Liver (tissue), 9 donors: Measurements from ENCODE around the gene CACNA1C. TPM values are rescaled to one million over a fixed set of nuclear protein-coding genes. Genes with fewer than 3 reads are reported as not detected.

ENCODE experiments used
- DNase-seq: peaks from one replicate; pipeline ENCODE4 v3.0.0-alpha.2; 2017; ENCODE audit warnings: low spot score
- H3K27ac ChIP-seq, 2 donors: one replicate each; pipeline ENCODE4 v1.7.0; 2013; ENCODE audit warnings: inconsistent platforms in 2 of 2, low read length in 2 of 2, control low read depth in 1 of 2, low read depth in 1 of 2, mild to moderate bottlenecking in 1 of 2
- H3K27me3 ChIP-seq, 4 donors: one replicate each; pipeline versions ENCODE4 v1.6.1 to v1.7.0; 2013; ENCODE audit warnings: low read length in 3 of 4, inconsistent platforms in 1 of 4, mild to moderate bottlenecking in 1 of 4, moderate library complexity in 1 of 4; ENCODE audit not compliant: control insufficient read depth in 4 of 4, insufficient read depth in 4 of 4
- H3K36me3 ChIP-seq, 4 donors: one replicate each; pipeline versions ENCODE4 v1.6.1 to v1.7.0; 2013; ENCODE audit warnings: low read length in 3 of 4, mild to moderate bottlenecking in 3 of 4, low read depth in 1 of 4, moderate library complexity in 1 of 4; ENCODE audit not compliant: control insufficient read depth in 4 of 4, insufficient read depth in 3 of 4
- H3K4me1 ChIP-seq, 4 donors: one replicate each; pipeline versions ENCODE4 v1.6.1 to v1.7.0; 2013; ENCODE audit warnings: low read length in 3 of 4, mild to moderate bottlenecking in 3 of 4, moderate library complexity in 1 of 4; ENCODE audit not compliant: control insufficient read depth in 4 of 4, insufficient read depth in 4 of 4
- H3K4me3 ChIP-seq, 3 donors: one replicate each; pipeline versions ENCODE4 v1.6.1 to v1.7.0; 2013; ENCODE audit warnings: low read length in 3 of 3, control low read depth in 1 of 3, low read depth in 1 of 3, mild to moderate bottlenecking in 1 of 3
- H3K9ac ChIP-seq, 2 donors: one replicate each; pipeline ENCODE4 v1.7.0; 2013; ENCODE audit warnings: low read length in 2 of 2, mild to moderate bottlenecking in 2 of 2, moderate library complexity in 2 of 2, control low read depth in 1 of 2, low read depth in 1 of 2
- H3K9me3 ChIP-seq, 4 donors: one replicate each; pipeline versions ENCODE4 v1.6.1 to v1.7.0; 2013; ENCODE audit warnings: low read length in 3 of 4; ENCODE audit not compliant: control insufficient read depth in 4 of 4
- EGR1 ChIP-seq, 2 donors: IDR thresholded peaks; 2 replicates each; pipeline ENCODE4 v1.6.1; 2016 to 2018; ENCODE audit warnings: antibody characterized with exemption in 2 of 2, low read depth in 2 of 2
- FOXA2 ChIP-seq: IDR thresholded peaks from 2 replicates; pipeline ENCODE4 v1.6.1; 2016; ENCODE audit warnings: antibody characterized with exemption
- GABPA ChIP-seq, 2 donors: IDR thresholded peaks in 1 of 2; conservative IDR thresholded peaks in 1 of 2; 2 replicates each; pipeline ENCODE4 v1.6.1; 2016; ENCODE audit warnings: antibody characterized with exemption in 2 of 2, mild to moderate bottlenecking in 1 of 2, moderate library complexity in 1 of 2
- NR2F2 ChIP-seq: IDR thresholded peaks from 2 replicates; pipeline ENCODE4 v1.6.1; 2016; ENCODE audit warnings: antibody characterized with exemption
- RAD21 ChIP-seq, 2 donors: IDR thresholded peaks; 2 replicates each; pipeline ENCODE4 v1.6.1; 2016; ENCODE audit warnings: antibody characterized with exemption in 2 of 2, mild to moderate bottlenecking in 2 of 2
- RXRA ChIP-seq, 2 donors: IDR thresholded peaks; 2 replicates each; pipeline ENCODE4 v1.6.1; 2017 to 2018; ENCODE audit warnings: antibody characterized with exemption in 2 of 2, mild to moderate bottlenecking in 1 of 2
- TAF1 ChIP-seq: conservative IDR thresholded peaks from 2 replicates; pipeline ENCODE4 v1.6.1; 2016; ENCODE audit warnings: antibody characterized with exemption, mild to moderate bottlenecking
- YY1 ChIP-seq: IDR thresholded peaks from 2 replicates; pipeline ENCODE4 v1.6.1; 2016; ENCODE audit warnings: antibody characterized with exemption, mild to moderate bottlenecking
- WGBS: extraction: QIAGEN DNeasy Blood & Tissue Kit; methylation state at CpG from one replicate; pipeline ENCODE4 v1.1.7; 2013; 5-methylcytosine and 5-hydroxymethylcytosine counted together
- polyA plus RNA-seq, 2 donors: library from polyadenylated mRNA; stranded (reverse) in 1 of 2; unstranded in 1 of 2; fragments of 200-250 nt in 1 of 2; fragments of >200 nt in 1 of 2; fragmentation: Nextera tagmentation in 1 of 2; extraction: Ambion mirVana in 1 of 2; gene quantifications; one replicate each; pipeline versions ENCODE4 v1.2.1 to v1.2.3, GENCODE V29; 2013 to 2015
- total RNA-seq, 2 donors: library from RNA; depleted of rRNA; stranded (reverse); fragments of >200 nt; gene quantifications; one replicate each; pipeline ENCODE4 v1.2.3, GENCODE V29; 2014
- TF ChIP-seq, protein P1 (sequence below): IDR thresholded peaks from 2 replicates; pipeline ENCODE4 v1.6.1; 2016; ENCODE audit warnings: antibody characterized with exemption
- TF ChIP-seq, protein P2 (sequence below): IDR thresholded peaks from 2 replicates; pipeline ENCODE4 v1.6.1; 2016; ENCODE audit warnings: antibody characterized with exemption, mild to moderate bottlenecking
- donor health status: healthy.
- donor health status: healthy.
- donor health status: healthy.
- donor health status: healthy.
- donor health status: healthy.

Gene CACNA1C
- total and polyA plus RNA-seq, 4 donors = 0.23 to 1.9 (median 0.41) TPM

DNA sequence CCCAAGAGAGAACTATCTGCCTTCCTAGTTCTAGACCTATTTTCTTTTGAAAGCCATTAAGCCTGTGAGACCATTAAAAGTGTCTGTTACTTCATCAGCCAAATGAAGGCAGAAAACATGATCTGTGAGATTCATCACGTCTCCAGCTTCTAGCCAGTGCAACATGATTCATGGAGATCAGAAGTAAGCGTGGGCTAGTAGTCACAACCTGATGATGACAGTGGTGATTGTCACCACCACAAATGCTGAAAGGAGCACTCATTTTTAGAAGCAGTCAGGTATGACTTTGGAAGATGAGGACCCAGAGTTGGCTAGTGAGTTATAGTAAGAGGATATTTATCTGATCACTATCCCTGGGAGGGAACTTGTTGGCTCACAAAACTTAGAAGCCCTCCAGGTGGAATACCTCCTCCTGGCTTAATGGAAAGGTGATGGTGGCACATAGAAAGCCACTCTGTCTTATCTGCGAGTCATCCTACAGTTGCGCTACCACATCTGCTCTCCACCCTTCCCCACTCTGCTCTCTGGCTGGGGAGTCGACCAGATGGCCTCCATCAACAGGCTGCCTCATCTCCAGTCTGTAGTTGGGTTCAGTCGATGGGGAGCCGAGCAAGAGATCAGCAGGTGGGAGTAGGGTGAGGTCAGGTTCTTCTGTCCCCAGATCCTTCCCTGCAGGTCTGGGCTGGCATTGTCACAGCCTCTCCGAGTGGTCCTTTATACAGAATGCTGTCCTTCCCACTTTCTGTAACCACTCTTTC is 424.4 kb downstream of the CACNA1C start:
- Histone ChIP-seq H3K9ac (no peak overlapping the region), H3K4me3 (no peak overlapping the region), H3K27ac (no peak overlapping the region), H3K9me3 (peaks cover 0 to 3% (median 0%) of the 10 kb centered on the region in 4 donors), H3K27me3 (peaks cover 0 to 3% (median 0%) of the 10 kb centered on the region in 4 donors), H3K4me1 (no peaks in the 10 kb centered on the region), H3K36me3 (no peaks in the 10 kb centered on the region)
- TF ChIP-seq RXRA (IDR thresholded peaks at IDR 0.05) (no peak), YY1 (no peak), FOXA2 (no peak)
- DNase-seq = no peak
- 83% methylated on average over 8 of the region's 8 CpGs for WGBS

GRCh38 chr12:2479851-2480535 is 427.2 kb downstream of the CACNA1C start:
- DNase-seq = no peak
- Histone ChIP-seq H3K9ac (no peak overlapping the region), H3K4me1 (no peaks in the 10 kb centered on the region), H3K36me3 (no peaks in the 10 kb centered on the region), H3K27me3 (peaks cover 0 to 3% (median 0%) of the 10 kb centered on the region in 4 donors), H3K27ac (no peak overlapping the region), H3K9me3 (no peaks in the 10 kb centered on the region), H3K4me3 (no peak overlapping the region)
- TF ChIP-seq TAF1 = no peak
- TF ChIP-seq EGR1 (IDR thresholded peaks at IDR 0.05; ENCODE audit: low read depth in 2 of 2) = peak in 1 of 2 donors; percentile 22
- peak in 1 of 2 donors; percentile 26 for TF ChIP-seq RAD21 (IDR thresholded peaks at IDR 0.05)
- TF ChIP-seq, protein P1, sequence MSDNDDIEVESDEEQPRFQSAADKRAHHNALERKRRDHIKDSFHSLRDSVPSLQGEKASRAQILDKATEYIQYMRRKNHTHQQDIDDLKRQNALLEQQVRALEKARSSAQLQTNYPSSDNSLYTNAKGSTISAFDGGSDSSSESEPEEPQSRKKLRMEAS = peak; percentile 43
- no peak for TF ChIP-seq FOXA2
- peak; percentile 33 for TF ChIP-seq NR2F2
- WGBS = 69% methylated on average over 13 of the region's 13 CpGs

GRCh38 chr12:2481346-2481745 is 428.6 kb downstream of the CACNA1C start:
- no peak overlapping the region for H3K9ac ChIP-seq
- no peaks in the 10 kb centered on the region for H3K4me1 ChIP-seq
- WGBS = 79% methylated on average over 8 of the region's 8 CpGs
- H3K4me3 ChIP-seq = no peak overlapping the region
- no peaks in the 10 kb centered on the region for H3K9me3 ChIP-seq
- peaks cover 0 to 3% (median under 1%) of the 10 kb centered on the region in 4 donors for H3K27me3 ChIP-seq
- H3K27ac ChIP-seq = no peak overlapping the region
- H3K36me3 ChIP-seq = no peaks in the 10 kb centered on the region
- no peak for TF ChIP-seq GABPA (IDR thresholded peaks at IDR 0.05 in 1 of 2, conservative IDR thresholded peaks at IDR 0.05 in 1 of 2)
- DNase-seq = no peak

DNA sequence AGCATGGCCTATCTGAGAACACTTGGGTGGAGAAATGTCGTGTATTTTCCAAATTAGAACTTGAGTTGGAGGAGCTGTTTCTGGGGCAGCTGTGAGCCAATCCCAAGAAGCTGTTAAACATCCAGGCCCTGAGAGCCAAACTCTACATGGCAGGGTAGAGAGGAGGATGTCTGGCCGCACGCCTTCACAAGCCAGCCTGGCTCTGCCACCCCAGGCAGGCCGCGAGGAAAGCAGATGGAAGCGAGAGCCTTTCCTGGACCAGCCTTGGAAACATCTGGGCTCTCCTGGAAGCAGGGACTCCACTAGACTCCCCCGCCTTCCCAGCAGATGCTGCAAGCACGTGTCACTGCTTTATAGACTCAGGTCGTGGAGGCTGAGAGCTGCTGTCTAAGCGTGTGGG is 429.2 kb downstream of the CACNA1C start:
- H3K27ac ChIP-seq = no peak overlapping the region
- WGBS = 86% methylated on average over 10 of the region's 10 CpGs
- no peak for DNase-seq
- no peak overlapping the region for H3K4me3 ChIP-seq
- H3K9me3 ChIP-seq = no peaks in the 10 kb centered on the region
- no peaks in the 10 kb centered on the region for H3K36me3 ChIP-seq
- H3K27me3 ChIP-seq = peaks cover 0 to 3% (median 1%) of the 10 kb centered on the region in 4 donors
- TF ChIP-seq, protein P2, sequence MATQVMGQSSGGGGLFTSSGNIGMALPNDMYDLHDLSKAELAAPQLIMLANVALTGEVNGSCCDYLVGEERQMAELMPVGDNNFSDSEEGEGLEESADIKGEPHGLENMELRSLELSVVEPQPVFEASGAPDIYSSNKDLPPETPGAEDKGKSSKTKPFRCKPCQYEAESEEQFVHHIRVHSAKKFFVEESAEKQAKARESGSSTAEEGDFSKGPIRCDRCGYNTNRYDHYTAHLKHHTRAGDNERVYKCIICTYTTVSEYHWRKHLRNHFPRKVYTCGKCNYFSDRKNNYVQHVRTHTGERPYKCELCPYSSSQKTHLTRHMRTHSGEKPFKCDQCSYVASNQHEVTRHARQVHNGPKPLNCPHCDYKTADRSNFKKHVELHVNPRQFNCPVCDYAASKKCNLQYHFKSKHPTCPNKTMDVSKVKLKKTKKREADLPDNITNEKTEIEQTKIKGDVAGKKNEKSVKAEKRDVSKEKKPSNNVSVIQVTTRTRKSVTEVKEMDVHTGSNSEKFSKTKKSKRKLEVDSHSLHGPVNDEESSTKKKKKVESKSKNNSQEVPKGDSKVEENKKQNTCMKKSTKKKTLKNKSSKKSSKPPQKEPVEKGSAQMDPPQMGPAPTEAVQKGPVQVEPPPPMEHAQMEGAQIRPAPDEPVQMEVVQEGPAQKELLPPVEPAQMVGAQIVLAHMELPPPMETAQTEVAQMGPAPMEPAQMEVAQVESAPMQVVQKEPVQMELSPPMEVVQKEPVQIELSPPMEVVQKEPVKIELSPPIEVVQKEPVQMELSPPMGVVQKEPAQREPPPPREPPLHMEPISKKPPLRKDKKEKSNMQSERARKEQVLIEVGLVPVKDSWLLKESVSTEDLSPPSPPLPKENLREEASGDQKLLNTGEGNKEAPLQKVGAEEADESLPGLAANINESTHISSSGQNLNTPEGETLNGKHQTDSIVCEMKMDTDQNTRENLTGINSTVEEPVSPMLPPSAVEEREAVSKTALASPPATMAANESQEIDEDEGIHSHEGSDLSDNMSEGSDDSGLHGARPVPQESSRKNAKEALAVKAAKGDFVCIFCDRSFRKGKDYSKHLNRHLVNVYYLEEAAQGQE = no peak
- TF ChIP-seq RAD21 (IDR thresholded peaks at IDR 0.05) (no peak), EGR1 (IDR thresholded peaks at IDR 0.05; ENCODE audit: low read depth in 2 of 2) (no peak), YY1 (no peak), GABPA (IDR thresholded peaks at IDR 0.05 in 1 of 2, conservative IDR thresholded peaks at IDR 0.05 in 1 of 2) (no peak)
- TF ChIP-seq, protein P1 = no peak
- no peak overlapping the region for H3K9ac ChIP-seq
- no peaks in the 10 kb centered on the region for H3K4me1 ChIP-seq
